Nephron progenitor cell (in vitro differentiated cells): Measurements from ENCODE around the gene UBE2O.

ENCODE experiments used
- DNase-seq: peaks from one replicate; pipeline ENCODE4 v3.0.0; 2021
- H3K27ac Mint-ChIP-seq: 2 replicates; pipeline ENCODE4 v1.8.0; 2021; ENCODE audit warnings: mild to moderate bottlenecking, moderate library complexity, mixed read lengths
- H3K27me3 Mint-ChIP-seq: 2 replicates; pipeline ENCODE4 v1.8.0; 2021; ENCODE audit warnings: mild to moderate bottlenecking, low read depth, mixed read lengths; ENCODE audit not compliant: poor library complexity
- H3K36me3 Mint-ChIP-seq: 2 replicates; pipeline ENCODE4 v1.8.0; 2021; ENCODE audit warnings: low read depth, mixed read lengths
- H3K4me1 Mint-ChIP-seq: 2 replicates; pipeline ENCODE4 v1.8.0; 2021; ENCODE audit warnings: mixed read lengths
- H3K4me3 Mint-ChIP-seq: 2 replicates; pipeline ENCODE4 v1.8.0; 2021; ENCODE audit warnings: mild to moderate bottlenecking, moderate library complexity, mixed read lengths
- H3K9me3 Mint-ChIP-seq: 2 replicates; pipeline ENCODE4 v1.8.0; 2021; ENCODE audit warnings: mild to moderate bottlenecking, moderate library complexity, mixed read lengths
- TF ChIP-seq, protein P1 (sequence below): fragments of 200-600 bp; sonication (generic); IDR thresholded peaks from 2 replicates; pipeline ENCODE4 v1.5.0; 2021; ENCODE audit warnings: antibody characterized with exemption

Gene UBE2O

DNA sequence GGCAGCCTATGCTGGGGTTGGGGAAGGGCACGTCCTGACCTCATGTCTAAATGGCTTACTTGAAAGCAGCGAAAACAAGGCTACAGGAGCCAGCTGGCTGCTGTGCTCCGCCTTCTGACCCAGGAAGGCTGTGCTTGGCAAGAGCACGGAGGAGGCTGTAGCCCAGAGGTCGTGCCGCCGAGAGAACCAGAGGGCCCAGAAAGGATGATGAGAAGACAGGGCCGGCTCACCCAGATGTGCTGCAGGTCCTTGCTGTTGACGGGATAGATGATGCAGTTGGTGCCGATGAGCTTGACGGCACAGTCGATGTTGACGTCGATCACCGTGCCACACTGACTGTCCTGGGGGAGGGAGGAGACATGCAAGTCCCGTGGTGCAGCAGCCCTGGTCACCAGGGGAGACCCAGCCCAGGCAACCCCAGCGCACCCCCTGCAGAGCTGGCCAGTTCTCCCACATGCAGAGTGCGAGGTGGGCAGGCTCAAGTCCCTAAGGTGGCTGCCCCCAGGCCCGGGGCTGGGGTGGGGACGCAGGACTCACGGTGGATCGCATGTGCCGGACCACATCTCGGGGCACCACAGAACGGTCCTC is 47.9 kb downstream of the UBE2O start:
- peaks cover 50% of the 10 kb centered on the region for H3K36me3 Mint-ChIP-seq
- no peaks in the 10 kb centered on the region for H3K9me3 Mint-ChIP-seq
- H3K27me3 Mint-ChIP-seq = peaks cover 3% of the 10 kb centered on the region
- no peak overlapping the region for H3K27ac Mint-ChIP-seq
- H3K4me3 Mint-ChIP-seq = no peak overlapping the region
- peaks cover 24% of the 10 kb centered on the region for H3K4me1 Mint-ChIP-seq
- TF ChIP-seq, protein P1, sequence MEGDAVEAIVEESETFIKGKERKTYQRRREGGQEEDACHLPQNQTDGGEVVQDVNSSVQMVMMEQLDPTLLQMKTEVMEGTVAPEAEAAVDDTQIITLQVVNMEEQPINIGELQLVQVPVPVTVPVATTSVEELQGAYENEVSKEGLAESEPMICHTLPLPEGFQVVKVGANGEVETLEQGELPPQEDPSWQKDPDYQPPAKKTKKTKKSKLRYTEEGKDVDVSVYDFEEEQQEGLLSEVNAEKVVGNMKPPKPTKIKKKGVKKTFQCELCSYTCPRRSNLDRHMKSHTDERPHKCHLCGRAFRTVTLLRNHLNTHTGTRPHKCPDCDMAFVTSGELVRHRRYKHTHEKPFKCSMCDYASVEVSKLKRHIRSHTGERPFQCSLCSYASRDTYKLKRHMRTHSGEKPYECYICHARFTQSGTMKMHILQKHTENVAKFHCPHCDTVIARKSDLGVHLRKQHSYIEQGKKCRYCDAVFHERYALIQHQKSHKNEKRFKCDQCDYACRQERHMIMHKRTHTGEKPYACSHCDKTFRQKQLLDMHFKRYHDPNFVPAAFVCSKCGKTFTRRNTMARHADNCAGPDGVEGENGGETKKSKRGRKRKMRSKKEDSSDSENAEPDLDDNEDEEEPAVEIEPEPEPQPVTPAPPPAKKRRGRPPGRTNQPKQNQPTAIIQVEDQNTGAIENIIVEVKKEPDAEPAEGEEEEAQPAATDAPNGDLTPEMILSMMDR = no peak
- no peak for DNase-seq

DNA sequence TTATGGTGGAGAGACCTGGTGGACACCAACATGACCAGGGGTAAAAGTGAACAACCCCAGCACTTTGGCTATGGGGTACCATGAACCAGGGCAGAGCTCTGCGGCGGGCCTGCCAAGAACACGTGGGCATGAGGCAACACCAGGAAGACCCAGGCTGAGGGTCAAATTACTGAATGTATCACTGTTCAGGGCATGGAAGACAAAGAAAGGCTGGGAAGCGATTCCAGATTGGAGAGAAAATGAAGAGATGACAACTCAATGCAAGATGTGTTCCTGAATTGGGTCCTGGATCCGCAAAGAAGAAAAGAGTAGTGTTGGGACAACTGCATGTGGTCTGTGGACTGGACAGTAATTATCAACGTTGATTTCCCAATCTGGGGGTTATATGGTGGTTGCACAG is 48.7 kb downstream of the UBE2O start:
- H3K4me1 Mint-ChIP-seq = peaks cover 28% of the 10 kb centered on the region
- H3K27me3 Mint-ChIP-seq = peaks cover 3% of the 10 kb centered on the region
- H3K36me3 Mint-ChIP-seq = peaks cover 54% of the 10 kb centered on the region
- H3K27ac Mint-ChIP-seq = peak overlapping the region; percentile 78
- TF ChIP-seq, protein P1 = no peak
- H3K4me3 Mint-ChIP-seq = no peak overlapping the region
- H3K9me3 Mint-ChIP-seq = no peaks in the 10 kb centered on the region
- DNase-seq = no peak

DNA sequence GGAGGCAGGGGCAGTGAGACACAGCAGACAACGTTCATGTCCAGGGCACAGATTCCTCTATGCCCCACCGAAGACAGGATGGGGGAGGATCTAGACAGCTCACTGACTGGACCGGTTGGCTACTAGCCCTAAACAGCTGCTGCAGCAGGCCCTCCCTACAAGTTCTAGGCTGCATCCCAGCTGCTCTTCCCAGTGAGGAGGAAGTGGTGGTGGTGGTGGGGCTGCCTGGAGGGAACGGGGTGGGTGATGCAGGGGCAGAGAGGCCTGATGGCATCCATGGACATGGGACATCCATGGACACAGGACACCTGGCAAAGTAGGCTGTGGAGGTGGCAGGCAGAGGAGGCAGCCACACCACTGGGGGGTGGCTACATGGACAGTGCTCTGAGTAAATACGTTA is 50.2 kb downstream of the UBE2O start:
- Mint-ChIP-seq H3K27ac (no peak overlapping the region), H3K4me1 (peaks cover 28% of the 10 kb centered on the region), H3K9me3 (no peaks in the 10 kb centered on the region), H3K36me3 (peaks cover 65% of the 10 kb centered on the region), H3K4me3 (no peak overlapping the region), H3K27me3 (peaks cover 3% of the 10 kb centered on the region)
- no peak for DNase-seq
- TF ChIP-seq, protein P1 = no peak

DNA sequence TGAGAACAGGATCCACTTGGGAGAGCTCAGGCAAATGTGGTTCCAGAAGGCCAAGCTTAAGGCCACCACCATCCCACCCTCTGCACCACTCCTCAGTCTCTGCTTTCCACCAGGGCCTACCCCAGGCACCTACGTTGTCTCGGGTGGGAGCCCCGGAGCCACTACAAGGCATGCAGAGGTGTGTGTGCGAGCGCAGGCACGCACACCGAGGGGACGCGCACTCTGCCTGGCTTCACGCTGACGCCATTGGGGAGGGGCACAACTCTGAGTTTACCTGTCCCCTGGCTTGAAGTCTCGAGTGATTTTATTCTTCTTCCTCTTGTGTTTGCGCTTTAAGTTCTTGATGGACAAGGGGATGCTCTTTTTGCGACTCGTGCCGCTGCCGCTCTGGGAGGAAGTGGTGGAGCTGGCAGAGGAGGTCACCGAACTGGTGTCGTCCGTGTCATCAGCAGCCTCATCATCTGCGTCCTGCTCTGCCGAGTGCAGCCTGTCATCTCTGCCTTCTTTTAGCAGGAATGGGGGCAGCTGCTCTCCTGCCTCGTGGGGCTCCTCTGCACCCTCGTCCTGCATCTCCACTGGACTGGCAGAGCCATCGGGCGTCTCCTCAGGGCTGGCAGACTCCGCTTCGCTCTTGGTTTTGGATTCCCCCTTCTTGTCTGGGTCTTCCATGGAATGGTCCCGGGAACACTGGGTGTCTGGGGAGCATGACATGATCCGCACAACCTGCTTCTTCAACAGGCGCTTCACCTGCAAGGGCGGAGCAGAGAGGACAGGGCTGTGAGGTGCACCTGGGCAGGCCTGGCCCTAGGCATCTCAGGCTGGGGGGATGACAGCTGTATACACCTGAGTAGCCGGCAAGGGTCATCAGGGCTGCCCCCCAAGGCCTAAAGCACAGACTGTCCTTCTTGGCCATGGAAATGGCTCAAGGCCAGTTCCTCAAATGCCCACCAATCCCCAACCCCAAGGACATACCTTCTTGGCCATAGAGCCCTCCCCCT is 53.5 kb downstream of the UBE2O start:
- H3K36me3 Mint-ChIP-seq = peaks cover 65% of the 10 kb centered on the region
- peak overlapping the region; percentile 48 for H3K27ac Mint-ChIP-seq
- no peak overlapping the region for H3K4me3 Mint-ChIP-seq
- TF ChIP-seq, protein P1 = no peak
- peaks cover 12% of the 10 kb centered on the region for H3K4me1 Mint-ChIP-seq
- DNase-seq = no peak
- H3K27me3 Mint-ChIP-seq = no peaks in the 10 kb centered on the region
- H3K9me3 Mint-ChIP-seq = no peaks in the 10 kb centered on the region

DNA sequence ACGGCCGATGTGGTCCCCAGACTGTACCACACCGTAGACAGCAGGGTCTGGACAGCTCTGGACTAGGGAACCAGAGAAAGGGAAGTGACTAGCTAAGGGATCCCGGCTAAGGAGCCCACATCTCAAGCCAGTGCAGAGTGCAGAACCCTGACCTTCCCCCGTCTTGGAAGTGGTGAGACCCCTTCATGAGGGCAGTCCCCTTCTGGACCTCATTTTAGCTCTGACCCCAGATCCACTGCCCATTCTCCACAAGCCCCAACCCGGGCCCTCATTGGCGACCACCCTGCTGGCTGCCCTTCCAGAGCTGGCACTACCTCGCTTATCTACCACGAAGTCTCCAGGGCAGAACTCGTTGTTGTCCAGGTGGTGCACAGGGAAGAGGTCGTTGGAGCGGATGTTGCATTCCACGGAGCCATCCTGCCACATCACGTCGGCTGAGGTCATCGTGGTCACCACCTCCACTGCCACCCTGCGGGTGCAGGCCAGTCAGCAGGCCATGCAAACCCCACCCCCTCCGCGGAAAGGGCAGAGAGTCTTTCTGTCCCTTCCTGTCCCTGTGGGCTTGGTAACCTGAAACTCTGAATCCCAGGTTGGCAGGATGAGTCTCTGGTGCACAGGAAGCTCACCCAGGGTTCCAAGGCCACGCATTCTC is 54.3 kb downstream of the UBE2O start:
- Mint-ChIP-seq H3K4me3 (no peak overlapping the region), H3K27me3 (no peaks in the 10 kb centered on the region), H3K36me3 (peaks cover 65% of the 10 kb centered on the region), H3K27ac (peak overlapping the region; percentile 25), H3K9me3 (no peaks in the 10 kb centered on the region), H3K4me1 (peaks cover 20% of the 10 kb centered on the region)
- DNase-seq = no peak
- TF ChIP-seq, protein P1 = no peak
